Subcutaneous preadipocyte (primary cell): Measurements from ENCODE around the gene CCDC191. TPM values are rescaled to one million over a fixed set of nuclear protein-coding genes. Genes with fewer than 3 reads are reported as not detected.

Experiments used
- total RNA-seq: library from RNA; depleted of rRNA; stranded (reverse); fragments of >200 nt; gene quantifications from 2 replicates; pipeline ENCODE4 v1.2.3, GENCODE V29; 2012

CCDC191 gene
- 1.5 and 1.8 TPM in 2 replicates for total RNA-seq

GRCh38 chr3:114056130-114057010, at the start of gene CCDC191, which contains the start of gene QTRT2:
Gene CCDC191 (minus strand): TSS chr3:114056526. CDS start chr3:114056466, 60 bp downstream.
Gene QTRT2 (plus strand): TSS chr3:114056737. CDS start chr3:114065258, 8,521 bp downstream.

GRCh38 chr3:113947372-113948014, 108.8 kb downstream of the CCDC191 start, which contains the start of gene ZDHHC23:
Gene ZDHHC23 (plus strand): TSS chr3:113948013. CDS start chr3:113948803, 790 bp downstream.

Other genes starting within 250 kb of the CCDC191 start
- gene GRAMD1C, start 217.7 kb downstream of the CCDC191 start, total RNA-seq, result 0.73 and 1.8 TPM in 2 replicates
- under 0.01 and 0.39 TPM in 2 replicates for gene ZDHHC23, start 108.5 kb downstream of the CCDC191 start, total RNA-seq
- gene QTRT2, start 211 bp upstream of the CCDC191 start, total RNA-seq, result 16.2 and 27.6 TPM in 2 replicates
- gene DRD3, start 122.5 kb upstream of the CCDC191 start, total RNA-seq, result not detected in 2 replicates
- gene ZNF80, start 181.1 kb upstream of the CCDC191 start, total RNA-seq, result not detected in 2 replicates
- not detected in 2 replicates for gene TIGIT, start 237.5 kb upstream of the CCDC191 start, total RNA-seq